Ishikawa (cell line): ENCODE data around the gene TMEM245.

Source experiments
- MAX ChIP-seq: IDR thresholded peaks from 2 replicates; pipeline ENCODE4 v1.6.1; 2012
- RAD21 ChIP-seq: IDR thresholded peaks from 2 replicates; pipeline ENCODE4 v1.6.1; 2012; ENCODE audit warnings: low read depth
- YY1 ChIP-seq: IDR thresholded peaks from 2 replicates; pipeline ENCODE4 v1.6.1; 2012; ENCODE audit warnings: low read depth

GRCh38 chr9:109085510-109085909, 34.2 kb downstream of the TMEM245 start:
- TF ChIP-seq MAX, result no peak
- no peak for TF ChIP-seq YY1
- TF ChIP-seq RAD21, result no peak
